Measurements from ENCODE around the gene IQSEC1.

IQSEC1 gene

GRCh38 chr3:12995389-12996180, 77.6 kb downstream of the IQSEC1 start:
- DNase-seq: no peak

- DNase-seq: peak; percentile 79
Observed at GRCh38 chr3:12994607-12995388, 78.4 kb downstream of the IQSEC1 start.

GRCh38 chr3:12994357-12994606, 78.9 kb downstream of the IQSEC1 start:
- no peak for DNase-seq

- DNase-seq: no peak
Observed at GRCh38 chr3:12993517-12994356, 79.5 kb downstream of the IQSEC1 start.

GRCh38 chr3:12992629-12993516, 80.4 kb downstream of the IQSEC1 start:
- DNase-seq: no peak

- DNase-seq: no peak
Observed at GRCh38 chr3:12991861-12992281, 81.4 kb downstream of the IQSEC1 start.

GRCh38 chr3:12991481-12991837, 81.8 kb downstream of the IQSEC1 start:
- DNase-seq: no peak

- DNase-seq: no peak
Observed at GRCh38 chr3:12990781-12991480, 82.3 kb downstream of the IQSEC1 start.

- no peak for DNase-seq
Observed at GRCh38 chr3:12990306-12990705, 82.9 kb downstream of the IQSEC1 start.

GRCh38 chr3:12988728-12989454, 84.3 kb downstream of the IQSEC1 start:
- no peak for DNase-seq

GRCh38 chr3:12987602-12988001, 85.6 kb downstream of the IQSEC1 start:
- no peak for DNase-seq

- no peak for DNase-seq
Observed at GRCh38 chr3:12986986-12987385, 86.2 kb downstream of the IQSEC1 start.

GRCh38 chr3:12986521-12986920, 86.7 kb downstream of the IQSEC1 start:
- no peak for DNase-seq

GRCh38 chr3:12986031-12986430, 87.2 kb downstream of the IQSEC1 start:
- no peak for DNase-seq

- DNase-seq: no peak
Observed at GRCh38 chr3:12985148-12985547, 88.1 kb downstream of the IQSEC1 start.

- peak; percentile 35 for DNase-seq
Observed at GRCh38 chr3:12984023-12984823, 89.0 kb downstream of the IQSEC1 start.

- DNase-seq: no peak
Observed at GRCh38 chr3:12983319-12983718, 89.9 kb downstream of the IQSEC1 start.

GRCh38 chr3:12982619-12983101, 90.6 kb downstream of the IQSEC1 start:
- no peak for DNase-seq

GRCh38 chr3:12981306-12982275, 91.6 kb downstream of the IQSEC1 start:
- no peak for DNase-seq

Data from activated T-cell treated with anti-CD3 and anti-CD28 coated beads for 4 hours (primary cell).